Transverse colon (tissue), 3 donors: Measurements from ENCODE around the gene LRRC47.

Experiments
- CTCF ChIP-seq, 5 experiments: fragments of 200-600 bp in 3 of 5; fragments of 450-650 bp in 2 of 5; sonication (generic) in 3 of 5; IDR thresholded peaks; 1 replicate in 2 of 5; 2 replicates in 3 of 5; pipeline ENCODE4 v1.5.1; 2016 to 2017; ENCODE audit warnings: antibody characterized with exemption in 5 of 5, inconsistent platforms in 3 of 5, mild to moderate bottlenecking in 2 of 5, moderate library complexity in 1 of 5
- POLR2A ChIP-seq: fragments of 450-650 bp; IDR thresholded peaks from one replicate; pipeline ENCODE4 v1.6.1; 2016; ENCODE audit warnings: antibody characterized with exemption, mild to moderate bottlenecking, moderate library complexity

- TF ChIP-seq CTCF (IDR thresholded peaks at IDR 0.05) (no peak), POLR2A (no peak)
Observed at GRCh38 chr1:3780901-3781300, 15.4 kb downstream of the LRRC47 start.
